ENCODE data around the gene SURF1.

Gene SURF1

GRCh38 chr9:133341369-133342068, 14.8 kb downstream of the SURF1 start:
- H3K27ac ChIP-seq: no peak overlapping the region
- no peak for TF ChIP-seq ZFX (IDR thresholded peaks at IDR 0.05; ENCODE audit: borderline replicate concordance)
- TF ChIP-seq, protein P1, sequence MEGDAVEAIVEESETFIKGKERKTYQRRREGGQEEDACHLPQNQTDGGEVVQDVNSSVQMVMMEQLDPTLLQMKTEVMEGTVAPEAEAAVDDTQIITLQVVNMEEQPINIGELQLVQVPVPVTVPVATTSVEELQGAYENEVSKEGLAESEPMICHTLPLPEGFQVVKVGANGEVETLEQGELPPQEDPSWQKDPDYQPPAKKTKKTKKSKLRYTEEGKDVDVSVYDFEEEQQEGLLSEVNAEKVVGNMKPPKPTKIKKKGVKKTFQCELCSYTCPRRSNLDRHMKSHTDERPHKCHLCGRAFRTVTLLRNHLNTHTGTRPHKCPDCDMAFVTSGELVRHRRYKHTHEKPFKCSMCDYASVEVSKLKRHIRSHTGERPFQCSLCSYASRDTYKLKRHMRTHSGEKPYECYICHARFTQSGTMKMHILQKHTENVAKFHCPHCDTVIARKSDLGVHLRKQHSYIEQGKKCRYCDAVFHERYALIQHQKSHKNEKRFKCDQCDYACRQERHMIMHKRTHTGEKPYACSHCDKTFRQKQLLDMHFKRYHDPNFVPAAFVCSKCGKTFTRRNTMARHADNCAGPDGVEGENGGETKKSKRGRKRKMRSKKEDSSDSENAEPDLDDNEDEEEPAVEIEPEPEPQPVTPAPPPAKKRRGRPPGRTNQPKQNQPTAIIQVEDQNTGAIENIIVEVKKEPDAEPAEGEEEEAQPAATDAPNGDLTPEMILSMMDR (IDR thresholded peaks at IDR 0.05): no peak

DNA sequence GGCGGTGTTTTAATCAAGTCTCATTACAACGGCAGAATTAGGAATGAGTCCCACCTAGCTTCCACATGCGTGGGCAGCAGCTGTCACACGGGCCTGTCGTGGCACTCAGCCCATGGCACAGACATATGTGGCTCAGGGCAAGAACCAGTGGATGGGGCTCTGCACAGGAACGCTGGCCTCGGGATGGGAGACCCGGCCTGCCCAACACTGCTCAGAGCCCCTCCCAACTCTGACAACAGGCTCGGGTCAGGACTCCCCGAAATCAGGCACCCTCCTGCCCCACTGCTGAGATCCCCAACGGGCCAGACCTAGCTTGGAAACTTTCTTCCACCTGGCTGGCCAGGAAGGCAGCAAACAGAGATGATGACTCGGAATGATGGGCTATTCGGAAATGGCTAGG, 15.4 kb downstream of the SURF1 start:
- H3K27ac ChIP-seq: no peak overlapping the region
- TF ChIP-seq ZFX (IDR thresholded peaks at IDR 0.05; ENCODE audit: borderline replicate concordance): no peak
- TF ChIP-seq, protein P1 (IDR thresholded peaks at IDR 0.05): no peak

- TF ChIP-seq ZFX (IDR thresholded peaks at IDR 0.05; ENCODE audit: borderline replicate concordance): no peak
- TF ChIP-seq, protein P1 (IDR thresholded peaks at IDR 0.05): no peak
- no peak overlapping the region for H3K27ac ChIP-seq
Measured at GRCh38 chr9:133340256-133340655, 16.0 kb downstream of the SURF1 start.

DNA sequence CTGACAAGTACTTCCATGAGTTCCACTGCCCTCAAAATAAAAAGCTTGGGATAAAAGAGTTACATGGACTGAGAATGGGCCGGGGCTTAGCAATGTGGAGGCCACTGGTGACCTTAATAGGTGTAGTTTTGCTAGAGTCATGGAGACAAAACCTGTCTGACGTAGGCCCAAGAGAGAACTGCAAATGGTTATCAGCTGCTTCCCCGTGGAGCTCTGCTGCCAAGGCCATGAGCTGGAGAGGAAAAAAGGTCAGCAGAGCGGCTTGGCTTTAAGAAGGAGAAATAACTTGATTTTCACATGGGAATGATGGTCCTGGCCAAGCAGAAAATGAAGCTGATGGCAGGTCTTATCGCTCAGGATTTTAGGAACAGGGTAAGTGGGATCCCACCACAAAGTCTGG, 16.6 kb downstream of the SURF1 start:
- no peak overlapping the region for H3K27ac ChIP-seq
- TF ChIP-seq ZFX (IDR thresholded peaks at IDR 0.05; ENCODE audit: borderline replicate concordance): no peak
- TF ChIP-seq, protein P1 (IDR thresholded peaks at IDR 0.05): no peak

- H3K27ac ChIP-seq: peak within 1 kb of the TSS; percentile 85
- TF ChIP-seq ZFX (IDR thresholded peaks at IDR 0.05; ENCODE audit: borderline replicate concordance): no peak
- TF ChIP-seq, protein P1 (IDR thresholded peaks at IDR 0.05): no peak
Measured at GRCh38 chr9:133335924-133336811, 20.1 kb downstream of the SURF1 start, which contains the start of gene SURF6. SURF6 (minus strand) TSS chr9:133336188; CDS start chr9:133336132, 56 bp downstream.

GRCh38 chr9:133334888-133335287, 21.4 kb downstream of the SURF1 start:
- peak overlapping the region; percentile 85; the same call in 1 of the 2 replicates for H3K27ac ChIP-seq

DNA sequence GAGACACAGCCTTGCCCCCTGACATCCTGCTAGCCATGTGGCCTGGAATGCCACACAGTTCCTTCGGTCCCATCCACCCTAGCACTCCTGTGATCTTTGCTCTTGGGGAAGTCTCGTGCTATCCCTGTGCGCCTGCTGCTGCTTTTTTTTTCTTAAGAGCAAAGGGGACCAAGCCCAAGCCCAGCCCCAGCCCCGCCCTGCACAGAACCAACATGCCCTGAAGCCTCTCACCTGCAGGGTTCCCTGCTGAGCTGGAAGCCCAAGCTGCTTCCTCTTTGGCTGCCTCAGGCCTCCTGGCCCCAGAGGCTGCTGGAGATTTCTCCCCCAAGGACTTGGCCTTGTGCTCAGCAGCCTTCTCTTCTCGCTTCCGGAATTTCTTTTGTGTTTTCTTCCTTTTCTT, 22.1 kb downstream of the SURF1 start:
- TF ChIP-seq ZFX (IDR thresholded peaks at IDR 0.05; ENCODE audit: borderline replicate concordance): no peak
- TF ChIP-seq, protein P1 (IDR thresholded peaks at IDR 0.05): no peak
- H3K27ac ChIP-seq: no peak overlapping the region

Data from 22Rv1 (cell line).